Effector memory CD4-positive, alpha-beta T cell (primary cell): ENCODE results near the gene SLC25A15.

Experiments used
- DNase-seq, 3 donors: peaks; one replicate each; pipeline ENCODE4 v3.0.0-alpha.2; 2020
- H3K27ac ChIP-seq: 2 replicates; pipeline ENCODE4 v1.7.0; 2013; ENCODE audit warnings: mild to moderate bottlenecking, low read length, moderate library complexity; ENCODE audit not compliant: insufficient read depth, poor library complexity, severe bottlenecking
- H3K27me3 ChIP-seq: replicated peaks from 2 replicates; pipeline ENCODE4 v1.7.0; 2013; ENCODE audit warnings: mild to moderate bottlenecking, low read length; ENCODE audit not compliant: insufficient read depth, control insufficient read depth, poor library complexity, severe bottlenecking
- H3K36me3 ChIP-seq: 2 replicates; pipeline ENCODE4 v1.7.0; 2013; ENCODE audit warnings: mild to moderate bottlenecking, low read length, moderate library complexity; ENCODE audit not compliant: control insufficient read depth, insufficient read depth
- H3K4me1 ChIP-seq: 2 replicates; pipeline ENCODE4 v1.7.0; 2013; ENCODE audit warnings: low read length, mild to moderate bottlenecking; ENCODE audit not compliant: control insufficient read depth, insufficient read depth, poor library complexity, severe bottlenecking
- H3K4me3 ChIP-seq: 2 replicates; pipeline ENCODE4 v1.7.0; 2013; ENCODE audit warnings: low read length, low read depth, mild to moderate bottlenecking; ENCODE audit not compliant: insufficient read depth, poor library complexity, severe bottlenecking
- H3K9me3 ChIP-seq: 2 replicates; pipeline ENCODE4 v1.7.0; 2013; ENCODE audit warnings: mild to moderate bottlenecking, low read length, moderate library complexity; ENCODE audit not compliant: control insufficient read depth

SLC25A15 gene

DNA sequence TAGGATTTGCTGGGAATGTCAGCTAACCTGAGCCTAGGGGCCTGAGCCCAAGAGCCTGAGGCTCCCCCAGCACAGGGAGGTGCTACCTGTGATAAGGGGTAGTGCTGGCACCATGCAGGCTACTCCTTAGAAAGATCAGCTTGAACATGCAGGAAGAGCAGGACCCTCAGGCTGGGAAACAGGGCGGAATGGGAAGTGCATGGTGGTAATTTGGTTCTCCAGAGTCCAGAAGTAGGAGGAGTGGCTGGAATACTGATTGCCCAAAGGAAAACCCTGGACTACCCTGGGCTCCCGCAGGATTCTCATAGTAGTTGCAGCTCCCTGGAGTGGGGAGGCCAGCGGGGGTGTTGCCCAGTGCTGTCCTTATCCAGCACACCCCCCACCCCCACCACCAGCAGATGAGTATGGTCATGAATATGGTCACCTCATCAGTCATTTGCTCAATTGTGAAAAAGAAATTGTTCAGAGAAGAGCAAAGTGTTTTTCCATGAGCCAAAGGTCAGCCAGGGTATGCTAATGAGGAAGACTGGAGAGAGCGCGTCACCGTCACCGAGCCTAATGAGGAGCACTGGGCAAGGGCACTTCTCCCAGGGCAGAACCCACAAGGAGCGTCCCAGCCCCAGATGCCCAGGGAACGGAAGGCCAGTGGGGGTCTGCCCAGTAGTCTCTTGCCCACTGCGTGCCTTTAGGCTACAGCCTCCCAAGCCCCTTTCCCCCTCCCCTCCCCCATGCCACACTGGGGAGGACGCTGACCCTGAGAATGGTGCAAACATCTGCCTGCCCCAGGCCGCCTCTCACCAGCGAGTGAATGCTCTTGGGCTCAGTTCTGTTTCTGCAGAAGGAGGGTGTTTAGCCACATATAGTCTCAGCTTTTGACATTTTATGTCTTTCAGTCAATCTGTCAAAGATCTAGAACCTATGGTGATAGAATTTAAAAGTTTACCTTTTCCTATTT, 5.3 kb downstream of the SLC25A15 start:
- Histone ChIP-seq H3K4me1 (peaks cover 2% of the 10 kb centered on the region), H3K4me3 (no peak overlapping the region), H3K36me3 (peaks cover 19% of the 10 kb centered on the region), H3K27me3 (no peaks in the 10 kb centered on the region), H3K27ac (no peak overlapping the region), H3K9me3 (no peaks in the 10 kb centered on the region)
- DNase-seq: no peak

DNA sequence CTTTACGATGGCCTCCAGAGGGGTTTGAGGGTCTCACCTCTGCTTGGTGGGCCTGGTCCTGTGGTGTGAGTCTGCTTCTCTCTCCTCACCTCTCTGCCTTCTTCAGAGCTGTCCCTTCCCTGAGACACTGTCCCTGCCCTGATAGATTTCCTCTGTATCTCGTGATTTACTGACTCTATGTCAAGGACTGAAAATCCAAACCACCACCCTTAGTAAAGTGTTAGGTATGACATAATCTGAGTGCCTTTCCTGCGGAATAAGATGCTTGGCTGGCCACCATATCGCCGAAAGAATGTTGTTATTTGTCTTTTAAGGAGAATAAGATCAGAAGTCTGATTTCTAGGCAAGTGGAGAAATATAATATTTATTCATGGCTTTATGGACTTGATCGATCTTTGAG, 7.2 kb downstream of the SLC25A15 start:
- DNase-seq: no peak
- Histone ChIP-seq H3K27me3 (no peaks in the 10 kb centered on the region), H3K36me3 (peaks cover 23% of the 10 kb centered on the region), H3K4me1 (no peaks in the 10 kb centered on the region), H3K9me3 (no peaks in the 10 kb centered on the region), H3K27ac (no peak overlapping the region), H3K4me3 (no peak overlapping the region)

DNA sequence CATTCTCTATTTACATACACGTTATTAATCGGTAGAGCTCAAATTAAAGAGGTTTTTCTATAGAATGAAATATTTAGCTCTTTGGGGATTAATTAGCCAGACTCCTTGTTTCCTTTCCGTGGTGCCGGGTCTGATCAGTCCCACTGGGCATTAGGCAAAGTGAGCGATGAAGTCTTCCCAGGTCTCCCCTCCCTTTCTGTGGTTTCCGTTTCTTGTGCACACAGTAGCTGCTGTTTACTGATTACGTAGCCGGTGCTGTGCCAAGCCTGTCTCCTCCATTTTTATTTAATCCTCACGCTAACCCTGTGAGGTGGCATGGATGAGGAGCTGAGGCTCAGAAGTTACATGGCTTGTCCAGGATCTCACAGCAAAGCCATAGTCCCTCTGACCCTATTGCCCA, 9.0 kb downstream of the SLC25A15 start:
- Histone ChIP-seq H3K4me1 (no peaks in the 10 kb centered on the region), H3K27me3 (no peaks in the 10 kb centered on the region), H3K4me3 (no peak overlapping the region), H3K27ac (no peak overlapping the region), H3K9me3 (no peaks in the 10 kb centered on the region), H3K36me3 (peaks cover 23% of the 10 kb centered on the region)
- no peak for DNase-seq

DNA sequence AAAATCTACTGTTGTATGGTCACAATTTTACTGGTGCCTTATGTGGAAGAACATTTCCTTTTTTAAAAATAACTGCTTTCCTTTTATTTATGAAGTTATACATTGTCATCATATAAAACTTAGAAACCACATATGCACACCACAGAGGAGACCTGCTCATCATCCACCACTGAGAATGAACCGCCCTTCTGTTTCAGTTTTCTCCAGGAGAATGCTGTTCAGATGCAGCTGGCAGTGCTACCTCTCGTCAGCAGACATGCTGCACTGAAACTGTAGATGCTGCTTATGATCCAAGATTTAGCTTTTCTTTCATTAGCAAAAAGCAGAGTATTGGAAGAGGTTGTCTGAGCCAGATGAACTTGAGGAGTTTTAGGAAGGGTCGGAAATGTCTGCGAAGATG, 10.1 kb downstream of the SLC25A15 start:
- H3K4me3 ChIP-seq: no peak overlapping the region
- no peak for DNase-seq
- no peaks in the 10 kb centered on the region for H3K4me1 ChIP-seq
- H3K27me3 ChIP-seq: no peaks in the 10 kb centered on the region
- H3K27ac ChIP-seq: no peak overlapping the region
- peaks cover 23% of the 10 kb centered on the region for H3K36me3 ChIP-seq
- no peaks in the 10 kb centered on the region for H3K9me3 ChIP-seq

DNA sequence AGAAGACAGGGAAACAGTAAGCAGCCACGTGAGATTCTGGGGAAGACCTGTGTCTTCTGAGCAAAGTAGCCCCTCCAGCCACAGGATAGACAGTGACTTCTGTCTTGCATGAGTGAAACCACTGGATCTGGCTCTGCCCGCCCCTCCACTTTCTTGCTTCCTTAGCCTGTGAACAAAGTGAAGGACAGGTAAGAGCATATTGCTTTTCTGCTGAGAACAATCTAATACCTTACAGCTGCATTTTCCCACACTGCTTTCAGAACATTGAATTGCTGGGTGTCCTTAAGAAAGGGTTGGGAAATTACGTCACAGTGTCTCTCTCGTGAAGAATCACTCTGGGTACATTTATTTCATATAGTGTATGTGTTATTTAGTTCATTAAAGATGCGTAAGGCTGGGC, 11.1 kb downstream of the SLC25A15 start:
- Histone ChIP-seq H3K27me3 (no peaks in the 10 kb centered on the region), H3K9me3 (no peaks in the 10 kb centered on the region), H3K36me3 (peaks cover 24% of the 10 kb centered on the region), H3K4me3 (no peak overlapping the region), H3K4me1 (no peaks in the 10 kb centered on the region), H3K27ac (no peak overlapping the region)
- DNase-seq: no peak

DNA sequence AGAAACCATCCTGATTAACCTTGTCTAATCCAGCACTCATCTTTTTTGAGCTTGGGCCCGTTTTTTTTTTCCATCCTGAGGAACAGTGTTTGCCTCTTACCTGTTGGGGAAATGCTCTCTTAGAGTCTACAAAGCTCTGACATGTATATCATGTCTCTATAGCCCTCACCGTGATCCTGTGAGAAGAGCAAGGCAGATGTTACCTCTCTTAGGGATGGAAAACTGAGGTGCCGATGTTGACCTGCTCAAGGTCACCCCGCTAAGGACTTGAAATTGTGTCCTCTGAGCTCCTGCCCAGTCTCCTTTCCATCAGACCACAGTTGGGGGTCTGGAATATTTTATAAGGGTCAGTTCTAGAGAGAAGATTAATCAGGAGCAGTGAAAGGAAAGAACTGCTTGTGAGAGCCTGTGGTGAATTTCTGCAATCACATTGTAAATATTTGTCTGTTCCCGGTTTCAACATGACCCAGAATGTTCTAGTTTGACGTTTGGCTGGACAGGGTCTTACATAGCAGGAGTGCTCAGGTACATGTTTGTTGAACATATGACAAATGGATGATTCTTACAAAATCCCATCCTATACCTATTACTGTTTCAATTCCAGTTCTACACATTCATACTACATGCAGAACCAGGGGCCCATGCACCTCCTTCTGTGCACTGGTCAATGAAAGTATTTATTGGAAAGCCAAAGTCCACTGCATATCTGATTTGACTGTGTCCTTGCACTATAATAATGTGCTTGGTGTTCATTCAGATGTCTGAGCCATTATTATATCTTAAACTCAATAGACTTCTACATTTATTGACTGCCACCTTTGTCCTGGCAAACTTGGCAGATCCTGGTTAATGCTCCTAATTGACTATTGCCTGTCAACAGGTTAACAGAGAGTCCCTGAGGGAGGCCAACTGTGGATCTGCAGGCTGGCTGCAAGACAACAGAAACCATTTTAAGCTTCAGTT, 12.1 kb downstream of the SLC25A15 start:
- H3K4me1 ChIP-seq: no peaks in the 10 kb centered on the region
- no peak overlapping the region for H3K4me3 ChIP-seq

DNA sequence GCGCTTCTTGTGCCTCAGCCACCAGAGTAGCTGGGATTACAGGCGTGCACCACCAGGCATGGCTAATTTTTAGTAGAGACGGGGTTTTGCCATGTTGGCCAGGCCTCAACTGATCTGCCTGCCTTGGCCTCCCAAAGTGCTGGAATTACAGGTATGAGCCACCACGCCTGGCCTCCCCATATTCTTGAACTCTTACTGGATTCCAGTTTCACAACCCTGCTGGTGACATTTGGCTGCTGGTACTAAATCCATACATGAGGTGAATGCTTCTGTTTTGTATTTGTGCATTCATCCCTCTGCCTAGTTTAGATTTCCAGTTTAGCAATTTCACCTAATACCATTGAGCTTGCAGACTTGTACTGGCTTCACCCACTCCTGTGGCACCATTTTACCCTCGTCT, 13.9 kb downstream of the SLC25A15 start:
- no peak overlapping the region for H3K27ac ChIP-seq
- H3K4me3 ChIP-seq: no peak overlapping the region
- DNase-seq: no peak
- peaks cover 39% of the 10 kb centered on the region for H3K36me3 ChIP-seq
- no peaks in the 10 kb centered on the region for H3K27me3 ChIP-seq
- no peaks in the 10 kb centered on the region for H3K9me3 ChIP-seq
- H3K4me1 ChIP-seq: no peaks in the 10 kb centered on the region

More for the DNA sequence above, 12.1 kb downstream of the SLC25A15 start:
- Histone ChIP-seq H3K36me3 (peaks cover 33% of the 10 kb centered on the region), H3K27ac (no peak overlapping the region), H3K27me3 (no peaks in the 10 kb centered on the region), H3K9me3 (no peaks in the 10 kb centered on the region)
- DNase-seq: no peak

DNA sequence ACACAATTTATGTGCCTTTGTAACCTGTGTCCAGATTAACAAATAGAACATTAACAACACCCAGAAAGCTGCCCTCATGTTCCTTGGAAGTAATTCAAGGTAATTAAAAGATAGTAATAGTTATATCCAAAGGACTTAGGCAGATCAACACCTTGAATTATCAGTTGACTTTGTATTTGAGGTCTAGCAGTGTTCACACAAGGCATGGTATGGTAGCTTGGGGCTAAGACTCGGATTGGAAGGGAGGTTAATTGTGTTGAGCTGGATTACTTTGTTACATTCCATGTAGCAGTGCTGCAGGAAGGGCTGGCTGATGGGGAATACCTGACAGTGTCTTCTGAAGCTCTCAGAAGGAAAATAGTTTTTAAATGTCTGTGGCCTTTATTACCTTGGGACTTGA, 16.8 kb downstream of the SLC25A15 start:
- no peak for DNase-seq
- Histone ChIP-seq H3K4me1 (no peaks in the 10 kb centered on the region), H3K27me3 (no peaks in the 10 kb centered on the region), H3K9me3 (no peaks in the 10 kb centered on the region), H3K27ac (no peak overlapping the region), H3K4me3 (no peak overlapping the region), H3K36me3 (peaks cover 35% of the 10 kb centered on the region)

DNA sequence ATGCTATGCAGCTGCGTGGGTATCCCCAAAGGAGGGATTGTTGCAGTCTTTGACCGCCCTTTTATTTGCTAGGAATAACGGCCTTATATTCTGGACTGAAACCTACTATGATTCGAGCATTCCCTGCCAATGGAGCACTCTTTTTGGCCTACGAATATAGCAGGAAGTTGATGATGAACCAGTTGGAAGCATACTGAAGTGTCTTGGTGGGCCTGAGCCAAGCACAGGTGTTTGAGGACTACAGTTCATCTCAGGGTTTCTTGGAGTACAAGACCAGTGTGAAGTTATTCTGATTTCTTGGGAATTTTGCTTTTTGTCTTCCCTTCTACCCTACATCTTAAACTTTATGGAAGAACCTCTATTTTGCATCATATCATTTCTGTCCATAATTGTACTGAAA, 20.1 kb downstream of the SLC25A15 start:
- Histone ChIP-seq H3K4me1 (no peaks in the 10 kb centered on the region), H3K9me3 (no peaks in the 10 kb centered on the region), H3K27ac (no peak overlapping the region), H3K27me3 (no peaks in the 10 kb centered on the region), H3K4me3 (no peak overlapping the region), H3K36me3 (peaks cover 40% of the 10 kb centered on the region)
- no peak for DNase-seq

DNA sequence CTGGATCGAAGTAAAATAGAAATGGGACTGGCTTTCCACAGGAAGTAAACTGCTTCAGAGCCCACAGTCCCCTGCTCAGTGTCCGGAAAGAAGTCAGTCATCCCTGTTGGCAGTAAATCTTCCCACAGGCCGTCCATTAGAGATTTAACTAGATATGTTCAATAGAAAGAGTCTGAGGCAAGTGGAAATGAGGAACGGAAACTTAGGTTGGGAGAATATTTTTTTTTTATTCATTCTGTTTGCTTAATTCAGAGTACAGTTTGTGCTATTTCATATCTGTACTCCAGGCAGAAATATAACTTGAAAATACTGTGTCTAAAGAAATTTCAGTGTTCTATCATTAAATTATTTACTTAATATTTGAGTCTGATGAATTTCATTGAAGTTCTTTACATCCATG, 22.7 kb downstream of the SLC25A15 start:
- Histone ChIP-seq H3K4me3 (no peak overlapping the region), H3K27ac (no peak overlapping the region), H3K36me3 (peaks cover 23% of the 10 kb centered on the region), H3K27me3 (no peaks in the 10 kb centered on the region), H3K9me3 (no peaks in the 10 kb centered on the region), H3K4me1 (no peaks in the 10 kb centered on the region)
- DNase-seq: no peak
